T follicular helper cell (primary cell): Measurements from ENCODE around the gene CXXC4.
A peak's percentile ranks its signal among the peaks of the same experiment; 100 is the strongest.

Source experiments
- DNase-seq: peaks from one replicate; pipeline ENCODE4 v3.0.0-alpha.2; 2020; ENCODE audit warnings: low read depth
- total RNA-seq, 2 experiments: gene quantifications; one replicate each; lab custom pipeline; 2026; lab: John Stamatoyannopoulos, UW

CXXC4 gene
- 0.09 to 0.72 reads per million in 2 experiments for total RNA-seq

DNA sequence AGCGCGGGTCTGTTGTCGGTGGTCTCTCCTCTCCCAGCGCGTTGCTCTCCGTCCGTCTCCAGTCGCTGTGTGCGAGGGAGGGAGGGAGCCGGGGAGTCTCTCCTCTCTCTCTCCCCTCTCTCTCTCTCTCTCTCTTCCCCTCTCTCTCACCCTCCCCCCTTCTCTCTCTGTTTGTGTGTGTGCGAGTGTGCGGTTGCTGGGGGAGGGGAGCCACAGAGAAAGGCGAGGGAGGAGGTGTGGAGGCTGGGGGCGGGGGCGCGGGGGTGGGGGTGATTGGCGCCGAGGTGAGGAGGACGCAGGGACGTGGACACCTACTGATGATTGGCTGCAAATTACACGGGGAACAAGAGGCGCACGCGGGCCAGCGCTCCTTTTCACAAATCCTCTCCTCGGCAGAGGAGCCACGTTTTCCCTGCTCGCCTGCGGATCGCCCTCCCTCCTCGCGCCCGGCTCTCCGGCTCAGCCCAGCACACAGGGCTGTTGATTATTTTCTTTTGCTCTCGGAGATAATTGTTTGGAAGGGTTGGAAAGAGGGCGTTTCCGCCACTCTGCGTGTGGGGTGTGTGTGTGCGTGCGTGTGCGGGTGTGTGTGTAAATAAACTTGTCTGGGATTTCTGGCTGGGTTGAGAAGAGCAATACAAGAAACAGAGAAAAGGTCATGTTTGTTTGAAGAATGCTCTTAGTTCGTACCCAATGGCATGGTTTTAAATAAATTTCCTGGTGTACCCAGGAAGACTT lies at the start of gene CXXC4:
CXXC4 (minus strand) TSS at position 73 of the 738 bp plus-strand sequence. CDS start 3,092 bp downstream, outside the sequence.
- DNase-seq, result no peak

DNA sequence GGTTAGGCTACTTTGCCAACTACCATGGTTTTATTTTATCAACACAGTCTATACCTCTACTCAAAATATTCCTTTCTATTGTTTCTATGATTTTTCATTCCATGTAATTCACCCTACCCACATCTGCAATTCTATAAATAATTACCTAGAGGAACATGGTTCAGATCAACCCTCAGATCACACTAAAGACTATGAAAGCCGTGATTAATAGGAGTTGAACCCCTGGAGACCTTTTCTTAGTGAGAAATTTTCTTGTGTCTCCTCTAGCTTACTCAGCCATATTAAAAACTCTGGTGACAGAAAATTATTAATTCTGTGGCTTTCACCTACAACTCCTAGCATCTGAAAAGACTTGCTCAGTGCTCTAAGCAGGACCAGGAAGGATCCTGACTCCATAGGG lies 38.5 kb upstream of the CXXC4 start:
- no peak for DNase-seq

DNA sequence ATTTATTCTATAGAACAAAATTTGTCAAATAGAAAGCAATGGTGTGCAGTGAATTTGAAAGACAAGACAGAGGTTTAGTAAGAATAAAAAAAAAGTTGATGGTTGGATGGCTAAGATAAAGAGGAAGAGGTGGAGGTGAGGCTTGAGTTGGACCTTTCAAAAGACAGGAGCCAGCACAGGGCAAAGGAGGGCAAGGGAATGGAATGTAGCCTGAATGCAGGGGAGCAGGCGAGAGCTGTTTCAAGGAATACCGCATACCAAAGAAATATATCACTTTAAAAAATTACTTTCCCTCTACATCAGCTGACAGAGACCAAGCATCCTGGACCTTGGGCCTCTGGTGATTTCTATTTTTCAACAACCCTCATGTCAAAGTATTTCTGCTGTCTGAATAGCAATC lies 38.0 kb upstream of the CXXC4 start:
- no peak for DNase-seq

DNA sequence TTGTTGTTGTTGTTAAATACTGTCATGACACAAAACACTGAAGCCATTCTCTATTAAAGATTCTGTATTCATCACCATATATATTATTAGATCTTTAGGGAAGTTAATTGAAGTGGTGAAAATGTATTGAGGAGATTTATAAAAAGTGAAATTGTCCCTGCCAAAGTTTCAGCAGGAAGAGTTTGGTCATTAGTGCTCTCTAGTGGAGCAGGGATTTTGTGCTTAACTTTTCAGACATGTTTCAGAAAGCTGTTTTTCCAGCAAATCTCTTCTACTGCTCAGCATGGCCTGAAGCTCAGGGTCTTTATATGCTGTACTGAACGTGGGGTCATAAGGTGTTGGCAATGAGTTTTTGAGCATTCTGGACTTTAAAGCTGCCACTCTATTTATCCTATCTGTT lies 36.7 kb upstream of the CXXC4 start:
- DNase-seq, result no peak

DNA sequence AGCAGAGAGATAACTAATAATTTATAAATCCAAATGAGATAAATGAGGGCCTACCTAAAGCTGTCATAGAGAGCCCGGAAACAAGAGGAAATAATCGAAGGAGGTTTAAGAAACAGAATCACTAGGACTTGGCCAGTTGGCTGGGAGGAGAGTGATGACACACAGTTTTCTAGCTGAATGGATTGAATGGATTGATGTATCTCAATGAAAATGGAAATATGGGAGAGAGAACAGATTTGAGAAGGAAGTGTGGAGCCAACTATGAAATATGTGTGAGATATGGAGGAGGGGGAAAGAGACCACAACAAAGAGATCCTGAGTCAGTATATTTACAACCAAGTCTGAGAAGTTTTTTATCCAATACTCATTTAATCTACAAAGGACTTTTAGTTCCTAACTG lies 35.7 kb upstream of the CXXC4 start:
- no peak for DNase-seq

DNA sequence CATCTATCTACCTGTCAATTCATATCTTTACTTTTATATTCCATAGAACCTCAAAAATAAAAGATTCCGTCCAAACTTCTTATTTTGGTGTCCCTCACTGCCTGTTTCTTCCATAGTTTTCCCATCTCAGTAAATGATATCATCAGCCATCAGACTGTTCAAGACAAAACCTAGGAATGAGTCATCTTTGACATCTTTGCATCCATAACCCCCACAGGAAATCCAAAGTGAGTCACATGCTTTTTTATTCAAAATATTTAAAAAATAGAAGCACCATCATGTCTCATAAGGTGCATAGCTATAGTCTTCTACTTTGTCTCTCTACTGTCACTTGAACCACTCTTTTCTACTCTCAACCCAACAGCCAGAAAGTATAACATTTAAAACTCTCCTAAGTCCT lies 29.9 kb upstream of the CXXC4 start:
- no peak for DNase-seq

DNA sequence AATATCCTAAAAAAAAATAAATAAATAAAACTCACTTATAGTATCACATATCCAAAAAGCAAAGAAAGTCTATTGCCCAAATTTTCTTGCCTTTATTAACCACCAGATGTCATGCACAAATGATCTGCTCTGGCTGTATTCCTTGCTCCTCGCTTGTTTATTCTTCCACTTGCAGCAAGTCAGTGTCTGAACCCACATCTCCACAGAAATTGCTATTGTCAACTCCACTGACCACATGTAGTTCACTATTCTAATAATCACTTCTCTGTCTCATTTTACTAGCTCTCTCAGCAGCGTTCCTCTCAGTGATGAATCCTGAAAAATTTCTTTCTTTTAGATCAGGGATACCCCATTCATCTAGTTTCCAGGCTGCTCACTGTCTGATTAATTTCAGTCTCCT lies 29.3 kb upstream of the CXXC4 start:
- DNase-seq, result no peak

DNA sequence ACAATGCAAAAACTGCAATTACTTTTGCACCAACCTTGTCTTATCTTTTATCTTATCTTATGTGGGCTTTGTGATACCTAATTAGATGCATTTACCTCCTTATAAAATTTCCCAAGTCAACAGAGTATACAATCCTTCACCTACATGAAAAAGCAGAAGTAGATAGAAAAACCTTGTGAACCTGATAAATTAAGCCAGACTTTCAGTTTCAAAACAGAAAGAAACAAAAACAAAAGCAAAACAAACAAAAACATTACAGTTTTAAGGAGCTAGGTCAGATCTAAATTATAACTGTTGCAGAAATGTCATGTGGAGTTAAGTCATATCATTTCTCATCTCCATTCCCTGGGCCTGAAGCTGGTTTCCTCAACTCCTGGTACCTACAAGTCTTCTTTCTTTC lies 24.9 kb upstream of the CXXC4 start:
- no peak for DNase-seq

DNA sequence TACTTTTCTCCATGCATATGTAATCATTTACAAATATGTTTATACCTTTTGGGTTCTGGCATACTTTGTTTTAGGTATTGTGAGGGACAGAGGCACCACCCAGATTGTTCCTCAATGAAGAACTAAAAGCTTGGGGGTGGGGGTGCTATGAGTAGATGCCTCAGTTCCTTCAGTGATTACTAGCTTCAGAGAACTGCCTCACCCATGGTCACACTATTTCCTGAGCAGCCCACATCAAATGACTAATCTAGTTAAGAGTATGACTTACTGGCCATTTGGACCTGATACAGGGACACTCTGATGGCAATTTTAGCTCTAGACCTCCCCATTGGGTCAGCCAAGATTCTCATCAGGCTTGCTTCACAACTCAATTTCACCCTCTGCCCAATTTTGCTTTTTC lies 22.2 kb upstream of the CXXC4 start:
- DNase-seq, result no peak

DNA sequence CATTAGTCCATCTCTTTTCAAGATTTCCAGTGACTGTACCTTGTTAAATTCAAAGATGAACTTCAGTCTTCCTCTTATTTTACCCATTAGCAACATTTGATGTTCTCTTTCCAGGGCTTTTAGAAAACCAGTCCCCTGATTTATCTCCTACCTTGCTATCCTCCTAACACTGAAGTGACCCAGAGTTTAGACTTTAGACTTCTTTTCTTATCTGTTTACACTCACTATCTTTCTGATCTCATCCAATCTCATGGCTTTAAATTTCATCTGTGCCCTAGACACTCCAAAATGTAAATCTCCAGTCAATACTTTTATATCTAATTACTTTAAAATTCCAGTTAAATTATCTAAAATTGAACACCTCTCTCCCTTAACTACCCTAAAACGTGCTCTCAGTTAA lies 13.5 kb upstream of the CXXC4 start:
- no peak for DNase-seq

DNA sequence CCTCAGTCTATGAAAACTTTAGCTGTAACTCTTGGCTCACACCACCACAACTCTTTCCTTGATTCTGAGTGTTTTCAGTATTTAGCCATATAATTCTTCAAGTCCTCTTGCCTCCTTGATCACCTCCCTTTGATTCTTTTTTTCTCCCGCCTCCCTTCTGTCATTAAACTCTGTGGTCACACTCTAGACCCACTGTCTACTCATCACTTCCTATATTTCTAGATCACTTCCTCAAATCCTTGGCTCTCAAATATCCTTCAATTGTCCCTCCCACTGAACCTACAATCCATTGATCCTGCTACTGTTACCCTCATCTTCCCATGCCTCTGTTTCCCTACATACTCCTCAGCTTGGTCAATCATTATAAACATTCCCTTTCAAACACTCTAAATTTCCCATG lies 12.4 kb upstream of the CXXC4 start:
- DNase-seq, result no peak

DNA sequence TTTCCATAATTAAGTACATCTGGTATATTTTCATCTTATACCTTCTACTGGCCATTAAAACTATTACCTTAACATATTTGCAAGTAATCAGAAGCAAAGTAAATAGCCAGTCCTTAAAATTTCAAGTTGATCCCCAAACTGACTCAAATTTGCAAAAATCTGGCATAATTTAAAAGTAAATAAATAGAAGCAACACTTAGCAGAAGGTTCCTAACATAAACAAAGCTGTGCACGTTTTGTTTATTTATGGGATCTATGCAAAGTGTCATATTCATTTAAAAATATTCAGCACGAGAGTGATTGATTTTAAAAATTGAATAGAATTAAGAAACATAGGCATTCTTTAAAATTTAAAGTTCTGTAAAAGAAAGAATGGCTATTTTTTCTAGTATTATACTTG lies 9.8 kb upstream of the CXXC4 start:
- no peak for DNase-seq

DNA sequence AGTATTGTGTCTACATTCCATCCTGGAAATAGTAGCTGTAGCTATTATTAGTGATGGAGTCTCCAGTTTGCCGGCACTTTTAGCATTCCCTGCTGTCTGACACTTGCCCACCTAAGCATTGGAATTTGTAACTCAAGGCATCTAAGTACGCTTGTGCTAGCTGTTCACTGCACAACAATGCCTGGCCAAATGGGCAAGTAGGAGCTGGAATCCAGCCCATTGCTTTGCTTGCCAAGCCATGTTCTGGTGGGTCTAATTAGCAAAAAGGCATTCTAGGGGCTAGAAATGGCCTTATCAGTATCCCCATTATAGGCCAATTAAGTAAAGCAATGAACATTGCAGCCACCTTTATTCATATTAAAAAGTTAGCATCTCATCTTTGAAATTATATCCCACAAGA lies 7.8 kb upstream of the CXXC4 start:
- no peak for DNase-seq

DNA sequence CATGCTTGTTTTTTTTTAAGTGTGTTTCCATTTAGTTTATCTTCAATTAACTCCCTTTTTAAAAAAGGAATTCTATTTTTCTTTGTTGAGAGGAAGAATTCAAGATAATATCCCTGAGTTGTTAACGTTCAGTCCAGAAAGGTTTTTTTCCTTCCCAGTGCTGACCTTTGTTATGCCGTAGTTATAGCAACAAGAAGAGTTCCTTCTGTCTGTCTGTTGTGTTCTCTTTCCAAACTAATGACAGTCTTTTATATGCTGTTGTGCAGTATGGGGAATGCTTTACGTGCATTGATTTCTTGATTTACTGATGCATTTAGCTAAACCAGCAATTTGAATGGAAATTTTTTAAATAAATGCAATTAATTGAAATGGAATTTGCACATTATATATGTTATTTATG lies 6.6 kb upstream of the CXXC4 start:
- DNase-seq, result no peak

DNA sequence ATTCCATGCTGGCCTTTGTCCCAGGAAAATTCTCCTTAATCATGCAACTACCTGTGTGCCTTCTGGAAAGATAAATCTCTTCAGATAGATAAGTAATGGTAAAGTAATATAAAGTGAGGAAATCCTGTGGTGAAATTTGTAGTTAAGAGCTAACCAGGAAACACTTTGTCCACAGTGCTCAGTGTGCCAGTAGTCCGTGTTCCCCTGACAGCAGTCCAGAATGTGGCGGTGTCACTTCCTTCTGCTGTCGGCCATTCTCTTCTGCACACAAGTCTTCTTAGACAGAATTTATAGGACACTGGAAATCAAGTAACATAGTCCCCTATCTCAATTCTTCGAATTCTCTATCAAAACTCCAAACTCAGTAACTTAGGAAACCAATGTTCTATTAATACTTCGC lies 5.7 kb upstream of the CXXC4 start:
- no peak for DNase-seq

DNA sequence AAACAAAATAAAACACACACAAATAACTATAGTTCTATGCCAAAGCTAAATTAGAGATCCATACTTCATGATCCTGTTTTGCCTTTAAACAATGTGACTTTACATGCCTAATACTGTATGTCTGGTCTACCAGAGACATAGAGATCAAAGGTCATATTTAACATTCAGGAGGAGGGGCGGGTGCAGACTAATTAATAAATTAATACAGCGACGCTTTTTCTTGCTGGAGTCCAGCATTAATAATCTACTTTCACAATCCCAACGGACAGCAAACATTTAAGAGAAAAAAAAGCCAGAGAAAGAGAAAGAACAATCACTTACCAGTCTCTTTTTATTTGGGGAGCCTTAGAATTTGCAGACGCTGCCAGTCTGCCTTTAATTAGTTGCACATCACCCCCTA lies 509 bp downstream of the CXXC4 start:
- no peak for DNase-seq

DNA sequence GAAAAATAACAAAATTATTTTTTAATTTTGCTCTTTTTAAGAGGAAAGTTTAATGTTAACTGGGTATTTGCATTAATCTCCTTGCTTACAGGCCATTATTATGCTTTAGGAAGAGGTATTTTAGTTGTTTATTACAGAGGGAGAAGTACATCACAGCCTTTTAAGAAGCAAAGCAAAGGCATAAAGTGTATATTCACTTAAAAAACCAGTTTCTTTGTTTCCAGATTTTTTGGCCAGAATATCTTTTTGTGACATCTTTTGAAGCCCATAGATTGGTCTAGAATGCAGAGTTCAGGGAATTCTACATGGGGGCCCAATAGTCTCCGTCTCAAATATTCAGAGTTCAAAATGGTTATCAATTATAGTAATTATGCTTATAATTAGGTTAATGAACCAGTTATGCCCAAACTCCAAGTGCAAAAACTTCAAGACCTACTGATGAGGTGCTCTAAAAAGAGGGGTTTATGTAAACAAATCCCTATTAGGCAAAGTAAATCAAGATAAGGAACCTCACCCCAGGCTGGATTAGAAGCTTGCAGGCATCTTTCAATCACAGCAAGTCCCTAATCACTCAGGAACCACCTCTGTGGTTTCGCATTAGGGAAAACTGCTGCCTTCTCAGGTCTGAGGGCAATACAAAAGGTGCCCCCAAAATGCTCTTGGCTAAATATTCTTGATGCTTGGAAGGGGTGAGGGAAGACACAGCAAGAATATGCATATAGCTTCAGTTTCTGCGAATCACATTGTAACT lies 1.4 kb downstream of the CXXC4 start:
- no peak for DNase-seq

DNA sequence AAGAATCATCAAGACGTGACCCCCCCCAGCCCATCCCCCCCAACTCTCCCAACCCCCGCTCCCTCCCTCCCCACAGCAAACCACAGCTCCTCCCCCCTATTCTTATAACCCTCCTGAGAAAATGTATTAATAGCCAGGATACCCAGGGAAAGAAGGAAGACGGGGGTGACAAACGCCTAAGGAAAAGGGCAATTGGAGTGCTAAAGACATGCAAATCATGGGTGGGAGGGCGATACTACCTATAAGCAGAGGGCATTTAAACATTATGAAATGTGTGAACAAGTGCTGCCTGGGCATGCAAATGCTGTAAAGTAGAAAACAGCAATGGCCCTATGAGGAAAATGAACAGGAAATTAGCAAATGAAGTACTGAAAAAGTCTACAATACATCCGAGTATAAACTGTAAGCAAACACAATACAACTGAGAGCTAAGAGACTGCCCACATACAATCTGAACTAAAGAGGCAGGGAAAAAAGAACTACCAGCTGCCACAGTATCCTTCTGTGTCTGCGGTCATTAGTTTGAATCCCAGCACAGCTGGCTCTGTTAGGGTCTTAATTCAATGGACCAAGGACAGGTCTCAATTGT lies 2.4 kb downstream of the CXXC4 start:
- no peak for DNase-seq

DNA sequence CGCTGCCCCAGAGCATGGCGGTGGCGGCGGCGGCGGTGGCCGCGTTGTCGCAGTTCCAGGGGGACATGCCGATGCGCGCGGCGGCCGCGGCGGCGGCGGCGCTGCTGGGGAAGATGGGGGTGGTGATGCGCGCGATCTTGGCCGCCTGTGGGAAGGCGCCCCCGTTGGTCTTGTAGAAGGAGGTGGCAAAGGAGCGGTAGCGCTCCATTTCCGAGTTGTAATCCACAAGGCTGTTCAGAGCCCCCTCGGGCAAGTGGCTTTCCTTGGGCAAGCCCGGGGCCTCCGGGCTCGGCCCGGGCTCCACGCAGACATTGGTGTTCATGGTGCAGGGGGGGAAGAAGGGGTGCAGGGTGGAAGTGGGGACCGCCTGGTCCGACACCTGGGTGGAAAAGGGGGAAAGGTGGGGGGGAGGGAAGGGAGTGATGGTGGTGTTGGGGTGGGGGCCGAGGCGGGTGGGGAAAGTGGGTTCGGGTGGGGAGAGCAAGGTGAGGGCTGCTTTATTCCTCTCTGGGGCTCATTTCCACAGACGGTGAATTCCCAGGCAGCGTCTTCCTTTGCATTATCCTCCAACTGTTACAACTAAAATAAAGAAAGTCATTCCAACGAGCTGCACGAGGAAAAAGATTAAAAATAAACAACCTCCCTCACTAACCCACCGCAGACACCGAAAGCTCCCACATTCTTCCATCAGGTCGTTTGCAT lies 3.1 kb downstream of the CXXC4 start:
- no peak for DNase-seq

DNA sequence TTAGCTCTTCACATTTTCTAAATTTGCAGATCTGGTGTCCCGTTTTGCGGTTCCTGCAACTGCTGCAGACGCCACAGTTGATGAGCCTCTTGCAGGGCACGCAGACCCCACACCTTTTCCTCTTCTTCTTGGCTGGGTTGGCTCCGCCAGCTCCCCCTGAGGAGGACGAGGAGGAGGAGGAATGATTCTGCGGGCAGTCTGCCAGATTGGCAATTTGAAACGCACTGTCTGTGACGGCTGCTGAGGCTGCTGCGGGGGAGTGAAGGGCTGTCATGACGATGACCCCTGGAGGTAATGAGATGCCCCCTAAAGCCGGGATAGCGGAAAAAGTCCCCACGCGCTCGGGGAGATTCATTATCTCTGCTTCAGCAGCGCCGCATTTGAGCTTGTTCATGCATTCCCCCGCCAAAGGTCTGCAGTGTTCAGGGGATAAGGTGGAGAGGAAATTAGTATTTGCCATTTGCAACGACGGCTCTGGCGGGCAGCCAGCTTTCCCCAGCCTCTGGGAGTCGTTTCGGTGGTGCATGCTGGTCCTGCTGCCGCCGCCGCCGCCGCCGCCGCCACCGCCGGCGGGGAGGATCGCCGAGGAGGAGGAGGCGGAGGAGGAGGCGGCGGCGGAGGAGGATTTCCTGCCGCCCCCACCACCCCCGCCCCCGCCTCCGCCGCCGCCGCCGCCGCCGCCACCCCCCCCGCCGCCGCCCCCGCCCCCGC lies 3.8 kb downstream of the CXXC4 start:
- DNase-seq, result peak; percentile 41

DNA sequence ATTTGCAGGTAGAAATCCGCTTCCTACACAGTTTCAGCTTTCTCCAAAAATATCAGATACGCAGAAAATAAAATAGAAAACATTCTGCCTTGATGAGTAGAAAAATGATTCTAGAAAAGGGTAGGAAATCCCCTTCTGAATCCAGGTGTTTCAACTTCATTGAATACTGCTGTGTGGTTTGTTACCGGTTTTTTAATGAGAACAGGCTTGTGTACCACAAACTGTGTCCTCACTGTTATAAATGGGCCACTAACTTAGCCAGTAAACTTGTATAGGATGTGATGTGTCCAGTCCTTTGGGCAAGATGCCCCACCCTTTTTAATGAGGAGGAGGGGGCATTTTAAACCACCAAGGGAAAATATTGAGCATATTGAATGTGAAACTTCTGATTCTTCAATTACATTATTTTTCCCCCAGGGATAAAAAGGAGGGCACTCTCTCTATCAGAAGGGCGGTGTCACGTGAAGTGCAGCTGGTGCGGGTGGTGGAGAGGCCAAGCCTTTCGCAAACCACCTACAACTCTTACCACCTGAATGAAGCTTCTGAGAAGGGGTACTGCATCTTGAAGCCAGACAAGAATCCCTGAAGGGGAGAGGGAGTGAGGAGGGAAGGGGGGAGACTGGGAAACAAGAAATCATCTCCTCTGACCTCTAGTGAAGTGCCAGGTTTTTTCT lies 4.5 kb downstream of the CXXC4 start:
- no peak for DNase-seq
